GM04504 (cell line): ENCODE measurements around the gene CGB1.

Experiments
- DNase-seq: peaks from one replicate; pipeline ENCODE4 v3.0.0-alpha.2; 2012; ENCODE audit warnings: low read depth

CGB1 gene

DNA sequence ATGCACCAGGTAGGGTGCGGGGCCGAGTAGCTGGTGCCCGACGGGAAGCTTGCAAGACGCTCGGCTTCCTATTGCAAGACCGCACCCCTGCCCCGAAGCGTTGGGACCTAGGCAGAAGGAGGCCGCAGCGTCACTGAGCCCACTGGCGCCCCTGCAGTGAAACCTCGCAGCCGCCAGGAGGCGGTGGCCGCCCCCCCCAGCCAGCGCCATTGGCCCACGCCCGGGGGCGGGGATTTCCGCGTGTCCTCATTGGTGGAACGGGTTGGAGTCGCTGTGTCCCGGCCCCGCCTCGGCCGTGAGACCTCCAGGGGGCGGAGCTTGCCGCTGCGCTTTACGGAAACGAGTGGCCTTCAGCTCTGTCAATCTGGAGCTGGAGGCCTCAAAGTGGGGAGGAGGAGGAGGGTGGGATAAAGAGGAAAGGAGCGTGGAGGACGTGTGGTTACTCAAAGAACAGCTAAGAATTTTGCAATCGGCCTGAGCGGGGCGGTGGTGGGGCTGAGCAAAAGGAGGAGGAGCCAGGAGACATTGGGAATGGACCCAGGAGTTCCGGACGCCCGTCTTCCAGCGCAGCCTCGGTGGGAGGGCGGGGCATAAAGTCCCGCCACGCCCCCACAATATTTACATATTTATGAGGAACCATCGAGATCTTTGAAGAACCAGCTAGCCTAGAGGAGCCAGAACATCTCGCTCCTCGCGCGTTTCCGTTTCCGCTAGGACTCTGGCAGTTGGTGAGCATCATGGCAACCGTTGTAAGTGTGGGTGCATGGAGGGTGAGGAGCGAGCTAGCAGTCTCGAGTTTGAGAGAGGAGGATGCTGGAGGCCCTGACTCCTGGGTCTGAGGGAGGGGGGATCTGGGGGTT is 43.3 kb downstream of the CGB1 start, which contains the start of the genes GYS1 and RUVBL2:
GYS1 (minus strand) TSS at position 135 of the 860 bp plus-strand sequence. CDS start 197 bp downstream, outside the sequence.
RUVBL2 (plus strand) TSS at position 713 of the 860 bp plus-strand sequence; CDS start at position 738, 25 bp downstream.
- peak; percentile 100 for DNase-seq

DNA sequence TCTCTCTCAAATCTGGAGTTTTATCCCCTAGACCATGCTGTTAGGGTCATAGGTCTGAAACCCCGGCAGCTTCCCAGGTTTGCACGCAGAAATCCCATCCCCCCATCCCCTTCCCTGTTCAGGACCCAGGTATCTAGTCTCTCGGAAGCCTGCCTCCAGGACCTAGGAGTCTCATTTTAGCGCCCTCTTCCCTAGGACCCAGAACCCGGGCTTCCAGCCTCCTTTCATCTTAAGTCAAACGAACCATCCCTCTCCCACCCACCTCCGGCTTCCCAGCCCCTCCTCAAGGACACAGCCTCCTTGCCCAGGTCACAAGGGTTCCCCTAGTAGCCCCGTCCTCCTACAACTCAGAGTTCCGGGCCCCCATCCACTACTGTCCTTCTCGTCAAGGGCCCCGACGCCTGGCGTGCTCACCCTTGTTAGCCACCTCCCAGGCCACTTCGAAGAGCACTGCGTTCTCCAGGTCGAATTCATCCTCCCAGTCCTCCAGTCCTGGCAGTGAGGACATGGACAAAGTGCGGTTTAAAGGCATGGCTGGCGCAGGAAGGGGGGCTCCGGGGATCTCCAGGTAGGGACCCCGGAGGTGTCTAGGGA is 44.0 kb downstream of the CGB1 start:
- no peak for DNase-seq

DNA sequence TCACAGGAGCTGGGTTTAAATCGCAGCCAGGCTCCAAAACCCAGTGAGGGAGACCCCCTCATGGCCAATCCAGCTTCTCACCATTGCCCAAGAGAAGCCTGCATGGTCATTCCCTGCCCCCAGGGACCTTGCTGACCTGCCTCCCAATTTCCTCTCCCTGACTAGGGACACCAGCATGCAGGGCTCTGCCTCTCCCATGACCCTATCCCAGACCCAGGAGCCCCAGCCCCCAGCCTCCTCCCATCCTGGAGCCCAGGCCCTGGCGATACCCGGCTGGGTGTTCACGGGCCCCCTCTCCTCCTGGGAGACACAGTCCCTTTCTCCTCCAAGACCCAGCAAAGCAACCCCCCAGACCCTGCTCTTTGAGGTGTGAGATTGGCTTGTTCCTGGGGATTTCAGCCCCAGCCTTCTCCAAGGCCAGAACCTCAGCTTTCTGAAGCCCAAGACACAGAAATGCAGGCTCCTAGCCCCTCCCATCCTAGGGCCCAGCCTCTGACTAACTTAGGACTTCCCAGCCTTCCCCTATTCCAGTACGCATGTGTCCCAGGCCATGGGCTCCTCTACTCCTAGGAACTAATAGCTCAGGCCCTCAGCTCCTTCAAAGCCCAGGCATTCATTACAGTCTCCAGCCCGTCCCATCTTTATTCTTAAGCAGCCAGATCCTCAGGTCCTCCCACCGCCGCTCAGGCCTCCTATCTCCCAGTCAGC is 44.7 kb downstream of the CGB1 start:
- DNase-seq = peak; percentile 59

DNA sequence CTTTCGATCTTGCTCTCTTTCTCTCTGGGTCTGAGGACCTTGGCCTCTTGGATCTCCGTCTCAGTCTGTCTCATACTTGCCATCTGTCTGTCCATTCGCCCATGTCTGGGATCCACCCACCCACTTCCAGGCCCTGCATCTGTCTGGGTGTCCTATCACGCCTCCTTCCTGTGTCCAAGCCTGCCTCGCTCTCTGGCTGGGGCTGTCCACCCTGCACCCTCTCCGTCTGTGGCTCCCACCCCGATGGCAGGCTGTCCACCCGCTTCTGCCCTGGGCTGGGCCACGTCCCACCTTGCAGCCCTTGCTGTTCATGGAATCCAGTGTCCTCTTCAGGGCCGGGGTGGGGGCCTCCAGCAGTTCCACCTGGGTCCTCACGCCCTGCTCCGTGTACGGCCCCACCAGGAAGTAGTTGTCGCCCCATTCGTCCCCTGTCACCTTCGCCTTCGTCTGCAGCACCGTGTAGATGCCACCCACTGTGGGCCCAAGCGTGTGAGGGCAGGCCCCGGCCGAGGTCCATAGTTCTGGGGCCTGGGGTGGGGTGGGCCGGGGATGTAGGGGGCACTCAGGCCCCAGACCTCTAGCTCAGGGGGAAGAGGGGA is 45.6 kb downstream of the CGB1 start:
- DNase-seq = no peak

DNA sequence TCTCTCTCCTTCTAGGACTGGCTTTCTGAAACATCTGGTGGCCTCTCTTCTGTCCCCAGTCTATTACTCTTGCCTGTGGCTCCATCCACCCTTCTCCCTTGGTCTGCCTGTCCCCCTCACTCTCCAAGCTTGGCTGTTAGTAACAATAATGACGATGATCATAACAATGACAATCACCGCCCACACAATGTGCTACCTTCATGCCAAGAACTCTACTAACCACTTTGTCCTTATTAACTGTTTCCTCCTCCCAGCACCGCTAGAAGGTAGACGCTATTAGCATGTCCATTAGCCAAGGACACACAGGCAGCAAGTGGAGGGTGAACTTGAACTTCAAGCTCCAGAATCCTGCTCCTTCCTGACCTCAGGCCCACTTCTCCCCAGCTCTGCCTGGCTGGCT is 46.3 kb downstream of the CGB1 start:
- no peak for DNase-seq

DNA sequence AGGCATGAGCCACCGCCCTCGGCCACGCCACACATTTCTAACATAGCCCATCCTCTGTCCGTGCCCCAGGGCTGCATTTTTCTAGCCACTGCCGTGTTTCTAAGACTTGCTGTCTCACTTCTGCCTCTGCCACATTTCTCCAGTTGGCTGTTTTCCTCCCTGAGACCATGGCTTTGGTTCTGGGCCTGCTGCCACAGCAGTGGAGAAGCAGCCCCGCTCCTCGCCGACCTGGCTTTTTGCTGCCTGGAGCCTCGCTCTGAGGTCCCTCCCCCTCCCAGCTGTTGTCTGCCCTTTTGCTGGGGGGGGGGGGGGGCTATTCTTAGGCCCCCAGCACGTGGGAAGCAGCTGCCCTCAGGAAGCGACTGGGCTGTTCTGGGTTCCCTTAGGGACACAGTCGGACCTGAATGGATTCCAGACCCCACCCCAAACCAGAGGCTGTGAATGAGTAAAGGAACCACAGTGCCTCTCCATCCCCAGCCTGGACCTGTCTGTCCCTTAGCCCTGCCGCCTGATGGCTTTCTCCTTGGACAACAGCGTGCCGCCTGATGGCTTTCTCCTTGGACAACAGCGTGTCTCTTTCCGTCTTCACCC is 46.9 kb downstream of the CGB1 start:
- DNase-seq = no peak

DNA sequence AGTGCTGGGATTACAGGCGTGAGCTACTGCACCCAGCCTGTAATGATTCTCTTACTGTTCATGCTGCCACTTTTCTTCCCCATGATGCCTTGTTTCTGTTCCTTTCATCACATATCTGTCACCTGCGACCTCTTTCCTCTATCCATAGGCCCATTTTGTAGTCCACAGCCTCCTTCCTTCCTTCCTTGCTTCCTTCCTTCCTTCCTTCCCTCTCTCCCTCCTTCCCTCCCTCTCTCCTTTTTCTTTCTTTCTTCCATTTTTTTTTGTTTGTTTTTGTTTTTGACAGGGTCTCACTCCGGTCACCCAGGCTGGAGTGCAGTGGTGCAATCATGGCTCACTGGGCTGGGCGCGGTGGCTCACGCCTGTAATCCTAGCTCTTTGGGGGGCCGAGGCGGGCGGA is 47.8 kb downstream of the CGB1 start:
- no peak for DNase-seq

DNA sequence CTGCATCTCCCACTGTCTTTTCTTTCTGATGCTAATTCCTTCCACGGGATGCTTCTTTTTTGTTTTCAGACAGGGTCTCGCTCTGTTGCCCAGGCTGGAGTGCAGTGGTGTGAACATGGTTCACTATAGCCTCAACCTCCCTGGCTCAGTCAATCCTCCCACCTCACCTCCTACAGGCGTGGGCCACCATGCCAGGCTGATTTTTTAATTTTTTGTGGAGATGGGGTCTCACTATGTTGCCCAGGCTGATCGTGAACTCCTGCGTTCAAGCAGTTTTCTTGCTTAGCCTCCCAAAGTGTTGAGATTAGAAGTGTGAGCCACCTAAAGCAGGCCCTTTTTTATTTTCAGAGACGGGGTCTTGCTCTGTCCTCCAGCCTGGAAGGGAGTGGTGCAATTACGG is 48.4 kb downstream of the CGB1 start:
- DNase-seq = no peak

DNA sequence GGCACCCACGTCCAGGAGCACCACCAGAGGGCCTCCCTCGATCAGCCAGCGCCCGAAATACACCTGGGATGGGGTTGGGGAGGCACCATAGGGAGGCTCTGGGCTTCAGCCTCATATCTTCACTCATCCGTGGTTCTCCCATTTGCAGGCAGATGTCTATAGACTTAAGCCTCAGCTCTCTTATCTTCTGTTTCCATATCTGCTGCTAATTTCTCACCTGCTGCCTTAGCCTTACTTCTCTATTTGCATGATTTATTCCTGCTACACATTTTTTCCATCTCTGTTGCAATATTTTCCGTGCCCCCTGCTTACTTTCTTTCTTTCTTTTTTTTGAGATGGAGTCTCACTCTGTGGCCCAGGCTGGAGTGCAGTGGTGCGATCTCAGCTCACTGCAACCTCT is 49.4 kb downstream of the CGB1 start:
- no peak for DNase-seq

DNA sequence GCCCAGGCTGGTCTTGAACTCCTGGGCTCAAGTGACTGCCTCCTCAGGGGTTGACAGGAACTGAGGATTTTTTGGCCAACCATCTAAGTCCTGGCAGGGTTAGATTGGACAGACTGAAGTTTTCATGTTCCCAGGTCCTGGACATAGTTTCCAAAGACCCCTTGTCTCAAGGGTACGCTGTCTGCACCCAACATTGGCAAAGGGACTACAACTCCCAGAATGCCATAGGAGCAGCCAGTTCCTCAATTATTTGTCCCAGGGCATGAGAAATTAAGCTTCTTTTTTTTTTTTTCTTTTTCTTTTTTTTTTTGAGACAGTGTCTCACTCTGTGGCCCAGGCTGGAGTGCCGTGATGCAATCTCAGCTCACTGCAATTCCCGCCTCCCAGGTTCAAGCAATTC is 50.5 kb downstream of the CGB1 start:
- no peak for DNase-seq

DNA sequence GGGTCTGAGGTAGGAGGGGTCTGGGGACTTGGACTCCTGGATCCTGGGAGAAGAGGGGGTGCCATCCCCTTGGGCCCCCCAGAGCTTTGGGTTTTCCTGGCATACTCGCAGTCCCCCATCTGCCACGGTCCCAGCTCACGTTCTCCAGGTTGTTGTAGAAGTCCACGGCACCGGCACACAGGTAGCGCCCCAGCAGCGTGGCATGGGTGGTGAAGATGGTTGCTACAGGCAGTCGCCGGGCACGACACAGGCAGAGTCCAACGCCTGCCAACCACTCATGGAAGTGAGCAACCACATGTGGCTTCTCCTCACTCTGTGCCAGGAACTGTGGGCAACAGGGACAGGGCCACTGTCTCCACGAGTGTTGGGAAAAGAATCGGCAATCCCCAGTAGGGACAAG is 51.0 kb downstream of the CGB1 start:
- no peak for DNase-seq
